ENCODE measurements around the gene DTNA.

GRCh38 chr18:34818064-34818463, 108.0 kb downstream of the DTNA start:
- TF ChIP-seq CTCF (IDR thresholded peaks at IDR 0.05) (no peak), EP300 (IDR thresholded peaks at IDR 0.05) (no peak), POLR2AphosphoS5 (IDR thresholded peaks at IDR 0.05) (no peak), POLR2A (IDR thresholded peaks at IDR 0.05) (no peak)

Measured in gastroesophageal sphincter (tissue), 3 donors.